ENCODE data around the gene IP6K1.
"Not testable (repeated sequence)": the region's sequence is repeated elsewhere in the genome, so short reads cannot be mapped to it uniquely, and the experiment has no call there.

The IP6K1 gene

DNA sequence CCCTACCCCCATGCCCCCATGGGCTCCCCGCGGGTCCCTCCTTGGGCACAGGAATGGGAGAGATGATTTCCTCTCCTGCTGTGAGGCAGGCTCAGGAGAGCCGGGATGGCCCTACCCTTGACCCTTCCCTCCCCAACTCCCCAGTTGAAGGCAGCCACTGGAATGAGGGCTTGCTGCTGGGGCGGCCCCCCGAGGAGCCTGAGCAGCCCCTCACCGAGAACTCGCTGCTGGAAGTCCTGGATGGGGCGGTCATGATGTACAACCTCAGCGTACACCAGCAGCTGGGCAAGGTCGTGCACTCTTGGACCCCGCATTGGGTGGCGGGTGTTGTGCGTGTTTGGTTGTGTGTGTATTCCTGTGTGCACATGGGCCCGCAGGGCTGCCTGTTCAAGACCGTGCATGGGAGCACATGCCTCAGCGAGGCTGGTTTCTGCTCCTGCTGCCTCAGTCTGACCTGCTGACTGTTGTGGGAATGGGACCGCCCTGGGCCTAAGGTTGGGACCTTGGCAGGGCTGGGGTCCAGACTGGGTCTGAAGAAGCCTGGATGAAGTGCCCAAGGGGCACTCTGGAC is 80.9 kb downstream of the IP6K1 start:
- no peak for DNase-seq

- no peak for DNase-seq
Observed at GRCh38 chr3:49704629-49705028, 81.7 kb downstream of the IP6K1 start.

DNA sequence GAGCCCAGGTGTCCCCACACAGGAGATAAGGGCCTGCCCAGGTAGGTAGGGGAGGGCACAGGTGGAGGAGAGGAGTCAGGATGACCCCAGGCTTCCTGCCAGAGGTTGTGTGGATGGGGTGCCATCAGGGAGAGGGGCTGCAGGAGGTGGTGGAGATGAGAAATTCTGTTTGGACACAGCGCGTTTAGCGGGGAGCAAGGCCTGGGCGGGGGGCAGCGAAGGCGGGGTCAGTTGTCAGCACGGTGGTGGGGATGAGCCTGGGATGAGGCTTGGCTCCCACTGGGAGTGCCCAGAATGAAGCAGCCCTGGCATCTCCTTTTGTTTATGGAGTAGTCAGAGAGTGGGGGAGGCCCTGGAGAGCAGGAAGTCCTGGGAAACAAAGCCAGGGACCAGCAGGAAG is 82.4 kb downstream of the IP6K1 start:
- no peak for DNase-seq

- DNase-seq = peak; percentile 70
Observed at GRCh38 chr3:49703443-49703927, 82.9 kb downstream of the IP6K1 start.

DNA sequence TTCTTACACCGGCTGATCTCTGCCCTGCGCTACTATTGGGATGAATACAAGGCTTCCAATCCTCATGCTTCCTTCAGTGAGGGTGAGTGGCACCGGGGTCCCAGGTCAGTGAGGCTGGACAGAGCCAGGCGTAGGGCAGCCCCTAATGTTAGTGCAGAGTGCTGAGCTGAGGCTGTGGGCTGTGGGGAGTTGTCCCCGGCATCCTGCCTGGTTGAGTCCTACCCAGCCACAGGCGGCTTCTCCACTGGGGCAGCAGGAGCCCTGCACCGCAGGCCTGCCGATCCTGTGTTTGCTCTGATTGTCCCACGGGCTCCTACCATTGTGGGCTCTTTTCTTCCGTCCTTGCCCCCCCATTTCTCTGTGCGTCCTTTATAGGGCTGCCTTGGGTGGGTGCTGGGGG is 83.7 kb downstream of the IP6K1 start:
- no peak for DNase-seq

DNA sequence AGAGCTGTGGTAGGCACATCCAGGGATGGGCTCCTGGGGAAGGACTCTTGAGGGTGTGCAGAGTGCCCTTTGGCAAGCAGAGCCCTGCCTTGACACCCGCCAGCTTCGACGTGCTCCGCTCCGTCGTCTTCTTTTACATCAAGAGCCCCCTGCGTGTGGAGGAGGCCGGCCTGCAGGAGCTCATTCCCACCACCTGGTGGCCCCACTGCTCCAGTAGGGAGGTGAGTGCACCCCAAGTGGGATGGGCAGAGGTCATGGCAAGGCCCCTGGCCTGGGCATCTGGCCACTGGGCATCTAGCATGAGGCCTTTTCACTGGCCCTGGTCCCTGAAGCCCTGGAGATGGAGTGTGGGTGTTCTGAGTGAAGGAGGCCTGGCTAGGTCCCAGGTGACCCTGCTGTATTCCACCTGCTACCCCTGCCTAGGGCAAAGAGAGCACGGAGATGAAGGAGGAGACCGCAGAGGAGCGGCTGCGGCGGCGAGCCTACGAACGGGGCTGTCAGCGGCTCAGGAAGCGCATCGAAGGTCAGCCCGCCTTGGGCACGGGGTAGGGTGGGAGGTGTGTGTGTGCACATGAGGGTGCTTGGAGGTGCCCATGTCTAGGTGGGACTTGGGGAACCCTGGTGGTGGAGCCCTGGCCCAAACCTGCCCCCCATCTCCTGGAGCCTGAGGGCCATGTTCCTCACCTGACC is 84.8 kb downstream of the IP6K1 start:
- no peak for DNase-seq

DNA sequence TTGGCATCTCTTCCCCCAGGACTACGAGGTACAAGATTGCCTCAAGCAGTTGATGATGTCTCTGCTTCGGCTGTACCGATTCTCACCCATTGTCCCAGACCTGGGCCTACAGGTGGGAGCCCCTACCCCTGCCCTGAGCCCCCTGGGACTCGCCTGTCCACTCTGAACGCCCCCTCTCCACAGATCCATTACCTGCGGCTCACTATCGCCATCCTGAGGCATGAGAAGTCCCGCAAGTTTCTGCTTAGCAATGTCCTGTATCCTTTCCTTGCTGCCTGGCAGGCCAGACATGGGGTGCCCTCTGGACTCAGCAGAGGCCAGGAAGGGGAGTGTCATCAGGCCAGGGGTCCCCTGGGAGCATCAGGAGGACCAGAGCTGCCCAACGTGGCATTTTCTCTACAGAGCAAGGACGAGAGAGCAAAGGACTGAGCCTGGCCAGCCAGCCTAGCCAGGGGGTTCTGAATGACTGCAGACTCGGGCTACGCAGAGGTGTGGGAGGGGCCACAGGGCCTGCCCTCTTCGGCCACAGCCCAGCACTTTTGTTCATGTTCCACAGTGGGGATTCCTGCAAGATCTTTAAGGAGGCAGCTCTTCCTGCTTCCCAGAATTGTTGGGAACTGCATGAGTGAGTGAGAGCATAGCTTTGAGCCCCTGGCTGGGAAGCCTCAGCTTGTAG is 85.8 kb downstream of the IP6K1 start:
- DNase-seq = no peak

- no peak for DNase-seq
Observed at GRCh38 chr3:49700014-49700413, 86.3 kb downstream of the IP6K1 start.

GRCh38 chr3:49699281-49699979 is 86.9 kb downstream of the IP6K1 start:
- no peak for DNase-seq

- DNase-seq = not testable (repeated sequence)
Observed at GRCh38 chr3:49695350-49696015, 90.9 kb downstream of the IP6K1 start.

GRCh38 chr3:49694409-49695070 is 91.8 kb downstream of the IP6K1 start:
- DNase-seq = not testable (repeated sequence)

GRCh38 chr3:49691481-49691880 is 94.9 kb downstream of the IP6K1 start:
- DNase-seq = not testable (repeated sequence)

DNA sequence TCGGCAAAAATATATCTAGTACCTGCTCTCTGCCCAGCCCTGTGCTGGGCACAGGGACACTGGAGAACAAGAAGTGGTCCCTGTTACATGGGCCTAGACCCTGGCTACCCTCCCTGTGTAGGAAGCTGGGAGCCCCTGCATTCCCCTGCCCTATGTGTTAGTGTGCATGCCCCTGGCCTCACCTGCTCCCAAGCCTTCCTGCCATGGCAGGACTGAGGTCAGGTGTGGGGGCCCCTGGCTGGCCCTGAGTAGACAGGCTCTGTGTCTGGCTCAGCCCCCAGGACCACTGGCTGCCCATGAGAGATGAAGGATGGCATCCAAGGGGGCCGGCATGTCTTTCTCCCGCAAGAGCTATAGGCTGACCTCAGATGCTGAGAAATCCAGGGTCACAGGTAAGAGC is 95.5 kb downstream of the IP6K1 start:
- DNase-seq = not testable (repeated sequence)

- DNase-seq = not testable (repeated sequence)
Observed at GRCh38 chr3:49689908-49690624, 96.3 kb downstream of the IP6K1 start.

GRCh38 chr3:49689046-49689907 is 97.1 kb downstream of the IP6K1 start, which contains the start of the genes MST1 and RNF123:
Gene MST1, minus strand, starts transcription at chr3:49689474. Its CDS starts 783 bp downstream, at chr3:49688691.
Gene RNF123, plus strand, starts transcription at chr3:49689557. Its CDS starts 1,609 bp downstream, at chr3:49691166.
- no peak for DNase-seq

GRCh38 chr3:49688338-49689045 is 97.8 kb downstream of the IP6K1 start:
- not testable (repeated sequence) for DNase-seq

DNA sequence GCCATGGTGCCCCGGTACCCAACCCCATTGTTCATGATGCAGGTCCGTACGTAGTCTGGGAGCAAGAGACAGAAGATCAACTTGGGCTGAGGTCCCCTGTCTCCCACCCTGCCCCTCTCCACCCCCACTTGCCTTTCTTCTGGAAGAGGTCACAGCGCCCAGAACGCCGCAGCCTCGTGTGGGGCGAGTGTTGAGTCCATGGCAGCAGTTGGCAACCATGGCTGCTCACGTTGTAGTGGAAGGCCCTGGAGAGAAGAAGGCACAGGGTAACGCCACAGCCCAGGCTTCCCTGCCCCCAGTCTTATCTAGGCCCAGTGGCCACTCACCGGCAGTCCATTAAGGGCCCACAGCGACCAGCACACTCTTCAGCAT is 98.9 kb downstream of the IP6K1 start:
- not testable (repeated sequence) for DNase-seq

DNA sequence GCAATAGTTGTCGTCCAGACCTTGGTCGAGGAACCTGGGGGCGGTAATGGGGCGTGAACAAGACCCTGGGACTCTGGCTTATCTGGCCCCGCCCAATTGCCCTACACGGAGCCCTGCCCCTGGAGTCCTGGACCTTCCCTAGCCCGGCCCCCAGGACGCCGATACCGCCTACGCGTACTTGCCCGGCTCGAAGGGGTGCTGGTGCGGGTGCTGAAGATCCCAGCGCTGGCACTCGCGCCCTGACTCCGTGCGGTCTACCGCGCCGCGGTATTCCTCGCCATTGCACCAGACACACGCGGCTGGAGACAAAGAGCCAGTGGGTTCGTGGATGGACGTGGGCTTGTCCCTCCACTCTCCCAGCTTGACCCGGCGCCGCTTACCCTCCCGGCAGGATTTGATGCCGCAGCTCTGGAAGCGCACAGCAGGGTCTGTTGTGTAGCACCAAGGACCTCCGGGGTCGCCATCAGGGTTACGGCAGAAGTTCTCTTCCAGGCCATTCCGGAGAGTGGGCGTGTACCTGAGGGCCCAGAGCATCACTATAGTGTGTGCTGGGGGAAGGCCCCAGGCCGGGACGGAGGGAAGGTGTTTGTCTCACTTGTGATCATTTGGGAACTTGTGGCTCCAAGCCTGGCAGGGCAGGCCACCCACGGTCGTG is 99.4 kb downstream of the IP6K1 start:
- DNase-seq = not testable (repeated sequence)

- DNase-seq = not testable (repeated sequence)
Observed at GRCh38 chr3:49686346-49686745, 100.0 kb downstream of the IP6K1 start.

Data from COR-L47 (cell line).